Liver (tissue), 9 donors: ENCODE results near the gene ATXN1. TPM values are rescaled to one million over a fixed set of nuclear protein-coding genes. Genes with fewer than 3 reads are reported as not detected.

ENCODE experiments used
- DNase-seq: peaks from one replicate; pipeline ENCODE4 v3.0.0-alpha.2; 2017; ENCODE audit warnings: low spot score
- H3K27ac ChIP-seq, 2 donors: one replicate each; pipeline ENCODE4 v1.7.0; 2013; ENCODE audit warnings: inconsistent platforms in 2 of 2, low read length in 2 of 2, control low read depth in 1 of 2, low read depth in 1 of 2, mild to moderate bottlenecking in 1 of 2
- H3K27me3 ChIP-seq, 4 donors: one replicate each; pipeline versions ENCODE4 v1.6.1 to v1.7.0; 2013; ENCODE audit warnings: low read length in 3 of 4, inconsistent platforms in 1 of 4, mild to moderate bottlenecking in 1 of 4, moderate library complexity in 1 of 4; ENCODE audit not compliant: control insufficient read depth in 4 of 4, insufficient read depth in 4 of 4
- H3K36me3 ChIP-seq, 4 donors: one replicate each; pipeline versions ENCODE4 v1.6.1 to v1.7.0; 2013; ENCODE audit warnings: low read length in 3 of 4, mild to moderate bottlenecking in 3 of 4, low read depth in 1 of 4, moderate library complexity in 1 of 4; ENCODE audit not compliant: control insufficient read depth in 4 of 4, insufficient read depth in 3 of 4
- H3K4me1 ChIP-seq, 4 donors: one replicate each; pipeline versions ENCODE4 v1.6.1 to v1.7.0; 2013; ENCODE audit warnings: low read length in 3 of 4, mild to moderate bottlenecking in 3 of 4, moderate library complexity in 1 of 4; ENCODE audit not compliant: control insufficient read depth in 4 of 4, insufficient read depth in 4 of 4
- H3K4me3 ChIP-seq, 3 donors: one replicate each; pipeline versions ENCODE4 v1.6.1 to v1.7.0; 2013; ENCODE audit warnings: low read length in 3 of 3, control low read depth in 1 of 3, low read depth in 1 of 3, mild to moderate bottlenecking in 1 of 3
- H3K9ac ChIP-seq, 2 donors: one replicate each; pipeline ENCODE4 v1.7.0; 2013; ENCODE audit warnings: low read length in 2 of 2, mild to moderate bottlenecking in 2 of 2, moderate library complexity in 2 of 2, control low read depth in 1 of 2, low read depth in 1 of 2
- H3K9me3 ChIP-seq, 4 donors: one replicate each; pipeline versions ENCODE4 v1.6.1 to v1.7.0; 2013; ENCODE audit warnings: low read length in 3 of 4; ENCODE audit not compliant: control insufficient read depth in 4 of 4
- ATF3 ChIP-seq: IDR thresholded peaks from 2 replicates; pipeline ENCODE4 v1.6.1; 2016; ENCODE audit warnings: antibody characterized with exemption
- HNF4A ChIP-seq, 2 donors: conservative IDR thresholded peaks; 2 replicates each; pipeline ENCODE4 v1.6.1; 2016; ENCODE audit warnings: antibody characterized with exemption in 2 of 2, mild to moderate bottlenecking in 2 of 2
- HNF4G ChIP-seq: IDR thresholded peaks from 2 replicates; pipeline ENCODE4 v1.6.1; 2016; ENCODE audit warnings: antibody characterized with exemption
- MAX ChIP-seq: IDR thresholded peaks from 2 replicates; pipeline ENCODE4 v1.6.1; 2016; ENCODE audit warnings: antibody characterized with exemption
- RAD21 ChIP-seq, 2 donors: IDR thresholded peaks; 2 replicates each; pipeline ENCODE4 v1.6.1; 2016; ENCODE audit warnings: antibody characterized with exemption in 2 of 2, mild to moderate bottlenecking in 2 of 2
- RXRA ChIP-seq, 2 donors: IDR thresholded peaks; 2 replicates each; pipeline ENCODE4 v1.6.1; 2017 to 2018; ENCODE audit warnings: antibody characterized with exemption in 2 of 2, mild to moderate bottlenecking in 1 of 2
- SP1 ChIP-seq: IDR thresholded peaks from 2 replicates; pipeline ENCODE4 v1.6.1; 2018; ENCODE audit warnings: antibody characterized with exemption, mild to moderate bottlenecking
- TAF1 ChIP-seq: conservative IDR thresholded peaks from 2 replicates; pipeline ENCODE4 v1.6.1; 2016; ENCODE audit warnings: antibody characterized with exemption, mild to moderate bottlenecking
- WGBS: extraction: QIAGEN DNeasy Blood & Tissue Kit; methylation state at CpG from one replicate; pipeline ENCODE4 v1.1.7; 2013; 5-methylcytosine and 5-hydroxymethylcytosine counted together
- polyA plus RNA-seq, 2 donors: library from polyadenylated mRNA; stranded (reverse) in 1 of 2; unstranded in 1 of 2; fragments of 200-250 nt in 1 of 2; fragments of >200 nt in 1 of 2; fragmentation: Nextera tagmentation in 1 of 2; extraction: Ambion mirVana in 1 of 2; gene quantifications; one replicate each; pipeline versions ENCODE4 v1.2.1 to v1.2.3, GENCODE V29; 2013 to 2015
- total RNA-seq, 2 donors: library from RNA; depleted of rRNA; stranded (reverse); fragments of >200 nt; gene quantifications; one replicate each; pipeline ENCODE4 v1.2.3, GENCODE V29; 2014
- TF ChIP-seq, protein P1 (sequence below): IDR thresholded peaks from 2 replicates; pipeline ENCODE4 v1.6.1; 2016; ENCODE audit warnings: antibody characterized with exemption, mild to moderate bottlenecking
- TF ChIP-seq, protein P2 (sequence below): fragments of 150-350 bp; IDR thresholded peaks from 2 replicates; pipeline ENCODE4 v1.5.1; 2017; ENCODE audit warnings: improper control_type of control experiment, low read depth, low read length; ENCODE audit not compliant: missing input control
- donor health status: healthy.
- donor health status: healthy.
- donor health status: healthy.
- donor health status: healthy.
- donor health status: healthy.

The ATXN1 gene
- total and polyA plus RNA-seq, 4 donors: 4.3 to 29.7 (median 8.2) TPM

GRCh38 chr6:16333580-16333979 is 427.7 kb downstream of the ATXN1 start:
- TF ChIP-seq RAD21 (IDR thresholded peaks at IDR 0.05): no peak
- peak; percentile 12 to 44 for TF ChIP-seq RXRA (IDR thresholded peaks at IDR 0.05)
- peak; percentile 13 to 47 for TF ChIP-seq HNF4A (conservative IDR thresholded peaks at IDR 0.05)
- no peak overlapping the region for H3K27ac ChIP-seq
- DNase-seq: no peak

GRCh38 chr6:16332175-16332542 is 429.1 kb downstream of the ATXN1 start:
- no peaks in the 10 kb centered on the region for H3K9me3 ChIP-seq
- H3K27me3 ChIP-seq: no peaks in the 10 kb centered on the region
- no peak overlapping the region for H3K9ac ChIP-seq
- peaks cover 0 to 18% (median 10%) of the 10 kb centered on the region in 4 donors for H3K4me1 ChIP-seq
- H3K4me3 ChIP-seq: no peak overlapping the region
- 13% methylated on average over 7 of the region's 7 CpGs for WGBS
- DNase-seq: peak; percentile 84
- no peak overlapping the region for H3K27ac ChIP-seq
- TF ChIP-seq RXRA (IDR thresholded peaks at IDR 0.05): no peak
- no peak for TF ChIP-seq HNF4A (conservative IDR thresholded peaks at IDR 0.05)
- TF ChIP-seq, protein P1, sequence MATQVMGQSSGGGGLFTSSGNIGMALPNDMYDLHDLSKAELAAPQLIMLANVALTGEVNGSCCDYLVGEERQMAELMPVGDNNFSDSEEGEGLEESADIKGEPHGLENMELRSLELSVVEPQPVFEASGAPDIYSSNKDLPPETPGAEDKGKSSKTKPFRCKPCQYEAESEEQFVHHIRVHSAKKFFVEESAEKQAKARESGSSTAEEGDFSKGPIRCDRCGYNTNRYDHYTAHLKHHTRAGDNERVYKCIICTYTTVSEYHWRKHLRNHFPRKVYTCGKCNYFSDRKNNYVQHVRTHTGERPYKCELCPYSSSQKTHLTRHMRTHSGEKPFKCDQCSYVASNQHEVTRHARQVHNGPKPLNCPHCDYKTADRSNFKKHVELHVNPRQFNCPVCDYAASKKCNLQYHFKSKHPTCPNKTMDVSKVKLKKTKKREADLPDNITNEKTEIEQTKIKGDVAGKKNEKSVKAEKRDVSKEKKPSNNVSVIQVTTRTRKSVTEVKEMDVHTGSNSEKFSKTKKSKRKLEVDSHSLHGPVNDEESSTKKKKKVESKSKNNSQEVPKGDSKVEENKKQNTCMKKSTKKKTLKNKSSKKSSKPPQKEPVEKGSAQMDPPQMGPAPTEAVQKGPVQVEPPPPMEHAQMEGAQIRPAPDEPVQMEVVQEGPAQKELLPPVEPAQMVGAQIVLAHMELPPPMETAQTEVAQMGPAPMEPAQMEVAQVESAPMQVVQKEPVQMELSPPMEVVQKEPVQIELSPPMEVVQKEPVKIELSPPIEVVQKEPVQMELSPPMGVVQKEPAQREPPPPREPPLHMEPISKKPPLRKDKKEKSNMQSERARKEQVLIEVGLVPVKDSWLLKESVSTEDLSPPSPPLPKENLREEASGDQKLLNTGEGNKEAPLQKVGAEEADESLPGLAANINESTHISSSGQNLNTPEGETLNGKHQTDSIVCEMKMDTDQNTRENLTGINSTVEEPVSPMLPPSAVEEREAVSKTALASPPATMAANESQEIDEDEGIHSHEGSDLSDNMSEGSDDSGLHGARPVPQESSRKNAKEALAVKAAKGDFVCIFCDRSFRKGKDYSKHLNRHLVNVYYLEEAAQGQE: peak; percentile 88
- no peak for TF ChIP-seq TAF1
- peak; percentile 94 to 96 for TF ChIP-seq RAD21 (IDR thresholded peaks at IDR 0.05)
- TF ChIP-seq, protein P2, sequence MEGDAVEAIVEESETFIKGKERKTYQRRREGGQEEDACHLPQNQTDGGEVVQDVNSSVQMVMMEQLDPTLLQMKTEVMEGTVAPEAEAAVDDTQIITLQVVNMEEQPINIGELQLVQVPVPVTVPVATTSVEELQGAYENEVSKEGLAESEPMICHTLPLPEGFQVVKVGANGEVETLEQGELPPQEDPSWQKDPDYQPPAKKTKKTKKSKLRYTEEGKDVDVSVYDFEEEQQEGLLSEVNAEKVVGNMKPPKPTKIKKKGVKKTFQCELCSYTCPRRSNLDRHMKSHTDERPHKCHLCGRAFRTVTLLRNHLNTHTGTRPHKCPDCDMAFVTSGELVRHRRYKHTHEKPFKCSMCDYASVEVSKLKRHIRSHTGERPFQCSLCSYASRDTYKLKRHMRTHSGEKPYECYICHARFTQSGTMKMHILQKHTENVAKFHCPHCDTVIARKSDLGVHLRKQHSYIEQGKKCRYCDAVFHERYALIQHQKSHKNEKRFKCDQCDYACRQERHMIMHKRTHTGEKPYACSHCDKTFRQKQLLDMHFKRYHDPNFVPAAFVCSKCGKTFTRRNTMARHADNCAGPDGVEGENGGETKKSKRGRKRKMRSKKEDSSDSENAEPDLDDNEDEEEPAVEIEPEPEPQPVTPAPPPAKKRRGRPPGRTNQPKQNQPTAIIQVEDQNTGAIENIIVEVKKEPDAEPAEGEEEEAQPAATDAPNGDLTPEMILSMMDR: peak; percentile 83
- TF ChIP-seq HNF4G: no peak
- no peak for TF ChIP-seq MAX
- H3K36me3 ChIP-seq: peaks cover 0 to 6% (median 5%) of the 10 kb centered on the region in 4 donors

More at GRCh38 chr6:16333580-16333979, 427.7 kb downstream of the ATXN1 start:
- Histone ChIP-seq H3K4me1 (peaks cover 0 to 18% (median 10%) of the 10 kb centered on the region in 4 donors), H3K9ac (no peak overlapping the region), H3K9me3 (no peaks in the 10 kb centered on the region), H3K27me3 (no peaks in the 10 kb centered on the region), H3K36me3 (no peaks in the 10 kb centered on the region), H3K4me3 (no peak overlapping the region)
- WGBS: 49% methylated on average over 3 of the region's 3 CpGs

GRCh38 chr6:16331384-16332174 is 429.7 kb downstream of the ATXN1 start:
- no peak overlapping the region for H3K27ac ChIP-seq
- no peak overlapping the region for H3K9ac ChIP-seq
- 38% methylated on average over 11 of the region's 11 CpGs for WGBS
- H3K4me3 ChIP-seq: no peak overlapping the region
- H3K4me1 ChIP-seq: peaks cover 0 to 18% (median 10%) of the 10 kb centered on the region in 4 donors
- H3K9me3 ChIP-seq: no peaks in the 10 kb centered on the region
- H3K36me3 ChIP-seq: peaks cover 0 to 11% (median 8%) of the 10 kb centered on the region in 4 donors
- TF ChIP-seq ATF3 (no peak), RAD21 (IDR thresholded peaks at IDR 0.05) (peak; percentile 65 to 81), HNF4A (conservative IDR thresholded peaks at IDR 0.05) (no peak), SP1 (no peak)
- TF ChIP-seq, protein P2: peak; percentile 88
- peak; percentile 73 for DNase-seq
- no peaks in the 10 kb centered on the region for H3K27me3 ChIP-seq
